PC-9 (cell line): ENCODE results near the gene ERMAP. TPM values are rescaled to one million over a fixed set of nuclear protein-coding genes. Genes with fewer than 3 reads are reported as not detected.

Experiments used
- BruUV-seq: library from RNA; stranded (reverse); fragments of 400-500 nt; replicated peaks from 2 replicates; lab custom pipeline; 2021; lab: Mats Ljungman, UMichigan
- CTCF ChIA-PET: fragments of 300-600 bp; sonication (Branson Sonifier 250); formaldehyde crosslinking; loops from one replicate; lab custom pipeline; 2022; ENCODE audit warnings: antibody characterized with exemption; lab: Charles Lee
- POLR2A ChIA-PET: fragments of 300-600 bp; sonication (Branson Sonifier 250); formaldehyde crosslinking; loops from one replicate; lab custom pipeline; 2022; ENCODE audit warnings: antibody characterized with exemption; ENCODE audit not compliant: unreplicated experiment; lab: Charles Lee
- DNase-seq, 2 experiments: peaks; one replicate each; pipeline versions ENCODE4 v3.0.0 to v3.0.0-alpha.2; 2015 to 2022; ENCODE audit warnings: mixed read lengths in 1 of 2
- H2AFZ ChIP-seq: fragments of 200-600 bp; sonication (generic); 2 replicates; pipeline ENCODE4 v1.8.1; 2017; ENCODE audit warnings: antibody characterized with exemption
- H3F3A ChIP-seq: fragments of 200-600 bp; sonication (generic); 2 replicates; pipeline ENCODE4 v1.8.1; 2017; ENCODE audit warnings: antibody characterized with exemption, mild to moderate bottlenecking, low read depth; ENCODE audit not compliant: insufficient read depth
- H3K27ac ChIP-seq: fragments of 200-600 bp; sonication (generic); 2 replicates; pipeline ENCODE4 v1.6.1; 2016; ENCODE audit warnings: mixed run types
- H3K27me3 ChIP-seq: fragments of 200-600 bp; sonication (generic); 2 replicates; pipeline ENCODE4 v1.6.1; 2016; ENCODE audit warnings: low read depth, mixed run types; ENCODE audit not compliant: insufficient read depth
- H3K36me3 ChIP-seq: fragments of 200-600 bp; sonication (generic); 2 replicates; pipeline ENCODE4 v1.6.1; 2016; ENCODE audit warnings: low read depth, mixed run types
- H3K4me1 ChIP-seq: fragments of 200-600 bp; sonication (generic); replicated peaks from 2 replicates; pipeline ENCODE4 v1.6.1; 2016; ENCODE audit warnings: mixed run types; ENCODE audit not compliant: insufficient read depth
- H3K4me2 ChIP-seq: fragments of 200-600 bp; sonication (generic); 2 replicates; pipeline ENCODE4 v1.6.1; 2017; ENCODE audit warnings: mixed run types
- H3K4me3 ChIP-seq: fragments of 200-600 bp; sonication (generic); 2 replicates; pipeline ENCODE4 v1.6.1; 2016; ENCODE audit warnings: mixed run types
- H3K79me2 ChIP-seq: fragments of 200-600 bp; sonication (generic); 2 replicates; pipeline ENCODE4 v1.6.1; 2017; ENCODE audit warnings: low read depth, mixed run types
- H3K9me2 ChIP-seq: fragments of 200-600 bp; sonication (generic); 2 replicates; pipeline ENCODE4 v1.8.1; 2017; ENCODE audit warnings: mild to moderate bottlenecking; ENCODE audit not compliant: insufficient read depth
- H3K9me3 ChIP-seq: fragments of 200-600 bp; sonication (generic); 2 replicates; pipeline ENCODE4 v1.8.1; 2016; ENCODE audit warnings: low read depth; ENCODE audit not compliant: insufficient read depth
- H4K20me1 ChIP-seq: fragments of 200-600 bp; sonication (generic); 2 replicates; pipeline ENCODE4 v1.8.1; 2017; ENCODE audit not compliant: insufficient read depth
- CTCF ChIP-seq: fragments of 200-600 bp; sonication (generic); conservative IDR thresholded peaks from 2 replicates; pipeline ENCODE4 v1.6.1; 2017; ENCODE audit warnings: mixed run types, antibody characterized with exemption, mild to moderate bottlenecking, moderate library complexity
- EZH2 ChIP-seq: fragments of 200-600 bp; sonication (generic); IDR thresholded peaks from 2 replicates; pipeline ENCODE4 v1.8.0; 2017; ENCODE audit warnings: antibody characterized with exemption, low read depth
- intact Hi-C: fragments of 100-400 bp; cut with micrococcal nuclease; formaldehyde crosslinking; loops from one replicate; pipeline ENCODE4 v1.10.0; 2022; ENCODE audit not compliant: unreplicated experiment
- total RNA-seq: library from RNA; stranded (reverse); gene quantifications from 2 replicates; pipeline ENCODE4 v1.2.3, GENCODE V29; 2021

Gene ERMAP
- total RNA-seq, 1 experiment from 2014 or later = 20.8 TPM

- H4K20me1 ChIP-seq = no peaks in the 10 kb centered on the region
- H3K4me2 ChIP-seq = no peak overlapping the region
- H3K4me1 ChIP-seq = no peaks in the 10 kb centered on the region
- CTCF ChIA-PET = interaction anchor here (0.5 kb wide), 1 partner anchor 546 kb away, joined by 4 read pairs; no protein-coding TSS in a partner anchor
- no peak overlapping the region for H3K4me3 ChIP-seq
- no peaks in the 10 kb centered on the region for H3K9me2 ChIP-seq
- POLR2A ChIA-PET = interaction anchor here (0.6 kb wide), 1 partner anchor 369 kb away, joined by 3 read pairs; no protein-coding TSS in a partner anchor
- no peak for DNase-seq
- TF ChIP-seq EZH2 (no peak), CTCF (no peak)
- no peaks in the 10 kb centered on the region for H3K79me2 ChIP-seq
- BruUV-seq = no TSS peak
- no peaks in the 10 kb centered on the region for H3K9me3 ChIP-seq
- no peaks in the 10 kb centered on the region for H3K27me3 ChIP-seq
- H2AFZ ChIP-seq = no peak overlapping the region
- no peaks in the 10 kb centered on the region for H3K36me3 ChIP-seq
- intact Hi-C loops = no loop called here
- H3F3A ChIP-seq = no peaks in the 10 kb centered on the region
- H3K27ac ChIP-seq = no peak overlapping the region
These were observed 21.7 kb downstream of the ERMAP start for GRCh38 chr1:42838482-42839190.

GRCh38 chr1:42841010-42841409 lies 24.1 kb downstream of the ERMAP start:
- intact Hi-C loops = no loop called here
- Histone ChIP-seq H3K27ac (no peak overlapping the region), H3K4me1 (peaks cover 10% of the 10 kb centered on the region; the same call in 1 of the 2 replicates), H3K36me3 (no peaks in the 10 kb centered on the region), H4K20me1 (no peaks in the 10 kb centered on the region), H3K27me3 (no peaks in the 10 kb centered on the region), H3K79me2 (no peaks in the 10 kb centered on the region), H3K9me3 (no peaks in the 10 kb centered on the region), H3K9me2 (no peaks in the 10 kb centered on the region), H3K4me2 (no peak overlapping the region), H3F3A (peaks cover 13% of the 10 kb centered on the region; the same call in 1 of the 2 replicates), H3K4me3 (no peak overlapping the region), H2AFZ (no peak overlapping the region)
- no peak for TF ChIP-seq EZH2
- TF ChIP-seq CTCF = no peak
- POLR2A ChIA-PET = no interaction called here
- CTCF ChIA-PET = interaction anchor here (0.5 kb wide), 1 partner anchor 491 kb away, joined by 3 read pairs; no protein-coding TSS in a partner anchor
- no peak for DNase-seq
- no TSS peak for BruUV-seq

GRCh38 chr1:42841440-42842147 lies 24.7 kb downstream of the ERMAP start:
- TF ChIP-seq EZH2 = no peak
- no peak for TF ChIP-seq CTCF
- POLR2A ChIA-PET = no interaction called here
- Histone ChIP-seq H3K9me2 (no peaks in the 10 kb centered on the region), H3K4me3 (no peak overlapping the region), H3K9me3 (no peaks in the 10 kb centered on the region), H3K4me1 (peaks cover 10% of the 10 kb centered on the region; the same call in 1 of the 2 replicates), H2AFZ (no peak overlapping the region), H3K27me3 (no peaks in the 10 kb centered on the region), H3K36me3 (no peaks in the 10 kb centered on the region), H3F3A (peaks cover 13% of the 10 kb centered on the region; the same call in 1 of the 2 replicates), H3K4me2 (no peak overlapping the region), H3K79me2 (peaks cover under 1% of the 10 kb centered on the region; the same call in 1 of the 2 replicates), H4K20me1 (no peaks in the 10 kb centered on the region), H3K27ac (no peak overlapping the region)
- no peak for DNase-seq
- intact Hi-C loops = no loop called here
- CTCF ChIA-PET = interaction anchor here (0.5 kb wide), 1 partner anchor 491 kb away, joined by 3 read pairs; no protein-coding TSS in a partner anchor
- no TSS peak for BruUV-seq
